GM13976 (cell line): ENCODE data around the gene EIF4B.

Experiments
- DNase-seq: peaks from one replicate; pipeline ENCODE4 v3.0.0; 2012; ENCODE audit warnings: low spot score
- in situ Hi-C: fragments of 300-500 bp; cut with MboI; formaldehyde crosslinking; loops from one replicate; pipeline ENCODE4 v1.12.0; 2022; ENCODE audit warnings: low sequenced_read_pairs, mixed read lengths, inconsistent platforms; ENCODE audit not compliant: unreplicated experiment
- TF ChIP-seq, protein P1 (sequence below): IDR thresholded peaks from 2 replicates; pipeline ENCODE4 v1.5.1; 2012; ENCODE audit warnings: borderline replicate concordance, mild to moderate bottlenecking; ENCODE audit not compliant: insufficient read depth; ENCODE audit errors: extremely low read depth, missing control alignments, control extremely low read depth

EIF4B gene

DNA sequence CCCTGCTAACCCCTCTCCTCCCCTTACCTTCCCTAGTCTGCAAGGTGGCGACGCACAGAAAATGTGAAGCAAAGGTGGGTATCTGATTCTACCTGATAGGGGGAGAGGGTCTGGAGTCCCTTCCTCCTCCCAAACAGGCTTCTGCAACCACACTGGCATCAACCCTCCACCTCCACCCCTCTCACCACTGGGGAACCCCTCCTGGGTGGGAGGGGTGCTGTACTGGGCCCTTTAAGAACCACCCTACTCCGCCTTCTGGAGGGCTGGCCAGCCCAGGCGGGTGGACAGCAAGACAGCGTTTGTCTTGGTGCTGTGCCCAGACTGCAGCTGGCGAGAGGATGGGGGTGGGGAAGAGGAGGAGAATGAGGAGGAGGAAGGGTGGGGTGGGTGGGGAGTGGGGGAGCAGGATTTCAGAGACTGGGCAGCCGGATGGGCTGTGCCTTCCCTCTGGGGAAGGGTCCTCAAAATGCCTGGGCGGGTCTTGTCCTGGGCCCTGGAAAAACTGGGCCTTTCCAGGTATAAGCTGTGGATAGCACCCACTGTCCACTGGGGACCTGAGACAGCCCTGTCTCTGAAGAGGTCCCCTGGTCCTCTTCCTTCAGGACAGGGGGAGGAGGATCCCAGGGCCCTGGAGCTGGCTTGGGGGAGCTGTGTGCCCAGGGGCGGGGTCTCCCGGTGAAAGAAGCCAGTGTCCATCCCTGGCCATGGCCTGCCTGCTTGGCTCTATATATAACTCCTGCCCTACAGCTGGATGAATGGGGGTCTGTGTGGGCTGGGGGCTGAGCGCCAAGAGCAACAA lies 46.4 kb downstream of the EIF4B start:
- TF ChIP-seq, protein P1, sequence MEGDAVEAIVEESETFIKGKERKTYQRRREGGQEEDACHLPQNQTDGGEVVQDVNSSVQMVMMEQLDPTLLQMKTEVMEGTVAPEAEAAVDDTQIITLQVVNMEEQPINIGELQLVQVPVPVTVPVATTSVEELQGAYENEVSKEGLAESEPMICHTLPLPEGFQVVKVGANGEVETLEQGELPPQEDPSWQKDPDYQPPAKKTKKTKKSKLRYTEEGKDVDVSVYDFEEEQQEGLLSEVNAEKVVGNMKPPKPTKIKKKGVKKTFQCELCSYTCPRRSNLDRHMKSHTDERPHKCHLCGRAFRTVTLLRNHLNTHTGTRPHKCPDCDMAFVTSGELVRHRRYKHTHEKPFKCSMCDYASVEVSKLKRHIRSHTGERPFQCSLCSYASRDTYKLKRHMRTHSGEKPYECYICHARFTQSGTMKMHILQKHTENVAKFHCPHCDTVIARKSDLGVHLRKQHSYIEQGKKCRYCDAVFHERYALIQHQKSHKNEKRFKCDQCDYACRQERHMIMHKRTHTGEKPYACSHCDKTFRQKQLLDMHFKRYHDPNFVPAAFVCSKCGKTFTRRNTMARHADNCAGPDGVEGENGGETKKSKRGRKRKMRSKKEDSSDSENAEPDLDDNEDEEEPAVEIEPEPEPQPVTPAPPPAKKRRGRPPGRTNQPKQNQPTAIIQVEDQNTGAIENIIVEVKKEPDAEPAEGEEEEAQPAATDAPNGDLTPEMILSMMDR, result no peak
- in situ Hi-C loops, result no loop called here
- DNase-seq, result no peak

DNA sequence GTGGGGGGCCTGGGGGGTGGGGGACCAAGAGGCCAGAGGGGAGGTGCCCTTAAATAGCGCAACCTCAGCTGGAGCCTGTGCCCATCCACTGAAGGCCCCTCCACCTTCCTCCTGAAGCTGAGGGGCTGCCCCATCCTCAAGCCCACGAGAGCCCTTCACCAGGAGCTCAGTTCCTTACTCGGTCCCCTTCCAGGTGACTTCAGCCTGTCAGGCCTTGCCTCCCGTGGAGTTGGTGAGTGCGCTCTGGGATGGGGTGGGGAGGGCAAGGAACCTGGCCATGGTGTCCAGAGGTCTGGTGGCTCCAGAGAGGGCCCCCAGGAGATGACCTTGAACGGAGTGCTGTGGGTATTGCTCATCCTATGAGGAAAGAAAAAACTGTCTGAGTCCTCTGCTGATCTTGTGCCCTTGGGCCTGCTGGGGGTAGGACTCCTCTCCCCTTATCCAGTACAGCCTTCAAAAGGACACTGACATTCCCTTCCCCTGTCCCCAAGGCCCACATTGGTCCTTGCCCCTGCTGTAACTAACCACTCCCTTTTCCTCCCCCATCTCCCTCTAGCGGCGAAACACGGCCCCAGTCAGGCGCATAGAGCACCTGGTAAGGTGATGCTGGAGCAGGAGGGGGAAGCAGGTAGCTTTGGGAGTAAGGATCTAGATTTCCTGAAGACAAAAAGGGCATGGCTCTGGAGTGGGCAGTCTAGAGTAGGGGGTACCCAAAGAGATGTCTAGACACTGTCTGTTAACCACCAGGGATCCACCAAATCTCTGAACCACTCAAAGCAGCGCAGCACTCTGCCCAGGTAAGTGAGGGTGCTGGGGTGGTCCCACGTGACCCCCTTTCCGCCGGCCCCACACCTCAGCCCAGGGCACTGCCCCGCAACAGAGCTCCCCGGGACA lies 47.2 kb downstream of the EIF4B start:
- no peak for DNase-seq
- TF ChIP-seq, protein P1, result peak; percentile 64
- in situ Hi-C loops, result no loop called here

DNA sequence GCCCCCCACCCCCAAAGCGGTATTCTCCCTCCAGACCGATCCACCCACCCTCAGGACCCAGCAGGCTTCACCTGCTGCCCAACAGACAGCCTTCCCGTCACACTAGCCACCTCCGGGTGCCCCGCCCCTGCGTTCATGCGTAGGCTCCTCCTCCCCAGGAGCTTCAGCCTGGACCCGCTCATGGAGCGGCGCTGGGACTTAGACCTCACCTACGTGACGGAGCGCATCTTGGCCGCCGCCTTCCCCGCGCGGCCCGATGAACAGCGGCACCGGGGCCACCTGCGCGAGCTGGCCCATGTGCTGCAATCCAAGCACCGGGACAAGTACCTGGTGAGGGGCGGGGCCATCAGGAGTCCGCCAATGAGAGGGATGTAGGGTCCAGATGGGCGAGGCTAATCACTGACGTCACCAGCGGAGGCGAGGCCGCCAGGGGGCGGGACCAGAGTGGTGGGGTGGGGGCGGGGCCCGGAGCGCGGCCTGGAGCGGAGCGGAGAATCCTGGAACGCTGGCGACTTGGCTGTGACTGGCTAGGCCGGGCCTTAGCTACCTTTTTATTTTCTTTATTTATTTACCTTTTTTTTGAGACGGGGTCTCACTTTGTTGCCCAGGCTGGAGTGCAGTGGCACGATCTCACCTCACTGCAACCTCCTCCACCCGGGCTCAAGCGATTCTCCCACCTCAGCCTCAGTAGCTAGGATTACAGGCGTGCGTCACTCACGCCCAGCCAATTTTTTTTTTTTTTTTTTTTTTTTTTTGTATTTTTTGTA lies 48.0 kb downstream of the EIF4B start:
- DNase-seq, result peak; percentile 96
- TF ChIP-seq, protein P1, result no peak
- in situ Hi-C loops, result no loop called here

DNA sequence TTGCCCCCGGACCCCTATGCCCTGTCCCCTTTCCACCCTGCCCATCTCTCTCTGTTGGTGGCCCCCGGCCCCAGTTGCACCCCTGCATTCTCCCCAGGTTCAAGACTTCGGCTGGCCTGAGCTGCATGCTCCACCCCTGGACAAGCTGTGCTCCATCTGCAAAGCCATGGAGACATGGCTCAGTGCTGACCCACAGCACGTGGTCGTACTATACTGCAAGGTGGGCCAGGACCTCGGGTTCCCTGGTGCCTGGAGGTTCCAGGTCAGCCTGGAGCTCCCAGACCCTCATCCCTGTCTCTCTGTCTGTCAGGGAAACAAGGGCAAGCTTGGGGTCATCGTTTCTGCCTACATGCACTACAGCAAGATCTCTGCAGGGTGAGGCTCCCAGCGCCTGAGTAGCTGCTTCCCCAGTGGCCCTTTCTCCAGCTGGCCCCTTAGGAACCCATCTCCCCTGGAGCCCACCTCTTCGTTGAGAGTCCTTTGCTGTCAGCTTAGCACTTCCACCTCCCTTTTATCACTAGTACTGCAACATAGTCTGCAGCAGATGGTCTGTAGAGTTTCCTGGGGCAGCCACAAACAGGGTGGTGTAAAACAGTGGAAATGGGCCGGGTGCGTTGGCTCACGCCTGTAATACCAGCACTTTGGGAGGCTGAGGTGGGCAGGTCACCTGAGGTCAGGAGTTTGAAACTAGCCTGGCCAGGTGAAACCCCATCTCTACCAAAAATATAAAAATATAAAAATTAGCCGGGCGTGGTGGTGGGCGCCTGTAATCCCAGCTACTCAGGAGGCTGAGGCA lies 49.4 kb downstream of the EIF4B start:
- in situ Hi-C loops, result no loop called here
- TF ChIP-seq, protein P1, result no peak
- DNase-seq, result no peak

DNA sequence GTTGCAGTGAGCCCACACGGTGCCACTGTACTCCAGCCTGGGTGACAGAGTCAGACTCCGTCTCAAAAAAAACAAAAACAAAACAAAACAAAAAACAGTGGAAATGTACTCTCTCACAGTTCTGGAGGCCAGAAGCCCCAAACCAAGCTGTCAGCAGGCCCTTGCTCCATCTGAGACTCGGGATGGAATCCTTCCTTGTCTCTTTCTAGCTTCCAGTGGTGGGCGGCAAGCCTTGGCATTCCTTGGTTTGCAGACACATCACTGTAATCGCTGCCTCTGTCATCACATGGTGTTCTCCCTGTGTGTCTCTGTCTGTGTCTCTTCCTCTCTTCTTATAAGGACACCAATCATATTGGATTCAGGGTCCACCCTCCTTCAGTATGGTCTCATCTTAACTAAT lies 50.0 kb downstream of the EIF4B start:
- DNase-seq, result no peak
- TF ChIP-seq, protein P1, result no peak
- in situ Hi-C loops, result no loop called here
